Cardiac fibroblast (primary cell): Measurements from ENCODE around the gene DAB2IP.

Source experiments
- DNase-seq, 2 donors: peaks; one replicate each; pipeline versions ENCODE4 v3.0.0 to v3.0.0-alpha.2; 2010; ENCODE audit warnings: low read depth in 2 of 2
- H3K4me3 ChIP-seq, 2 donors: replicated peaks in 1 of 2; 1 replicate in 1 of 2; 2 replicates in 1 of 2; pipeline ENCODE4 v1.5.1; 2011; ENCODE audit warnings: low read depth in 2 of 2, low read length in 2 of 2, mild to moderate bottlenecking in 2 of 2, moderate library complexity in 1 of 2
- TF ChIP-seq, protein P1 (sequence below): IDR thresholded peaks from one replicate; pipeline ENCODE4 v1.5.1; 2011; ENCODE audit warnings: low read depth, mild to moderate bottlenecking, low read length, inconsistent platforms

The DAB2IP gene

DNA sequence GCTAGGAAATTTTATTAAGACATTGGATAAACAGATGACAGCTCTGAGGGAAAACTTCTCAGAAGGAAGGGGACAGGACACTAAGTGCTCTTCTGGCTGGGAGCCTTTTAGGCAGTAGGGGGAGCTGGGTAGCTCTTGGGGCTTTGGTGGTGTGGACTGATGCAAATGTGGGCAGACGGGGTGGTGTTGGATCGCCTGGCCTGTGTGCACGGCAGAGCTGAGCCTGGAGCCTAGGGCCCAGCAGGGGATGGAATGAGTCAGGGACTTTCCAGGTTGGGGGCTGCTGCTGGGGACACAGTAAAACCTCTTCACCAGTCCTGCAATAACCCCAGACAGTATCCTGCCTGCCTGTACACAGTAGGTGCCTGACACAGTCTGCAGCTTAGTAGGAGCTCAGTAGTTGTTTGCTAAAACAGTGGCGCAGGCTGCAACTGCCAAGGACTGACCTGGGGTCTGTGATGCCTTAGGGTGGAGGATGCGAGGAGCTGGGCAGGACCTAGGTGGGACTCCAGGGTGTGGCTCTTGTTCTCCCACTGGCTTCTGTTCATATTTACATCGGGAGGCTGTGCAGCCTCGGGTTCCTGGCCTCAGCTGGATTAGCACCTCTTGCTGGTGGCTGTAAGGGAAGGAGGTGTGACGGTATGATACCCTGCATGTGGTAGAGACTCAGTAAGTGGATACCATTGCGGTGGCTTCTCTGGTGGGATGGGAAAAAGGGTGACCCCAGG lies 83.8 kb downstream of the DAB2IP start:
- no peak overlapping the region for H3K4me3 ChIP-seq
- TF ChIP-seq, protein P1, sequence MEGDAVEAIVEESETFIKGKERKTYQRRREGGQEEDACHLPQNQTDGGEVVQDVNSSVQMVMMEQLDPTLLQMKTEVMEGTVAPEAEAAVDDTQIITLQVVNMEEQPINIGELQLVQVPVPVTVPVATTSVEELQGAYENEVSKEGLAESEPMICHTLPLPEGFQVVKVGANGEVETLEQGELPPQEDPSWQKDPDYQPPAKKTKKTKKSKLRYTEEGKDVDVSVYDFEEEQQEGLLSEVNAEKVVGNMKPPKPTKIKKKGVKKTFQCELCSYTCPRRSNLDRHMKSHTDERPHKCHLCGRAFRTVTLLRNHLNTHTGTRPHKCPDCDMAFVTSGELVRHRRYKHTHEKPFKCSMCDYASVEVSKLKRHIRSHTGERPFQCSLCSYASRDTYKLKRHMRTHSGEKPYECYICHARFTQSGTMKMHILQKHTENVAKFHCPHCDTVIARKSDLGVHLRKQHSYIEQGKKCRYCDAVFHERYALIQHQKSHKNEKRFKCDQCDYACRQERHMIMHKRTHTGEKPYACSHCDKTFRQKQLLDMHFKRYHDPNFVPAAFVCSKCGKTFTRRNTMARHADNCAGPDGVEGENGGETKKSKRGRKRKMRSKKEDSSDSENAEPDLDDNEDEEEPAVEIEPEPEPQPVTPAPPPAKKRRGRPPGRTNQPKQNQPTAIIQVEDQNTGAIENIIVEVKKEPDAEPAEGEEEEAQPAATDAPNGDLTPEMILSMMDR, result peak; percentile 81
- peak; percentile 63 to 69 for DNase-seq

DNA sequence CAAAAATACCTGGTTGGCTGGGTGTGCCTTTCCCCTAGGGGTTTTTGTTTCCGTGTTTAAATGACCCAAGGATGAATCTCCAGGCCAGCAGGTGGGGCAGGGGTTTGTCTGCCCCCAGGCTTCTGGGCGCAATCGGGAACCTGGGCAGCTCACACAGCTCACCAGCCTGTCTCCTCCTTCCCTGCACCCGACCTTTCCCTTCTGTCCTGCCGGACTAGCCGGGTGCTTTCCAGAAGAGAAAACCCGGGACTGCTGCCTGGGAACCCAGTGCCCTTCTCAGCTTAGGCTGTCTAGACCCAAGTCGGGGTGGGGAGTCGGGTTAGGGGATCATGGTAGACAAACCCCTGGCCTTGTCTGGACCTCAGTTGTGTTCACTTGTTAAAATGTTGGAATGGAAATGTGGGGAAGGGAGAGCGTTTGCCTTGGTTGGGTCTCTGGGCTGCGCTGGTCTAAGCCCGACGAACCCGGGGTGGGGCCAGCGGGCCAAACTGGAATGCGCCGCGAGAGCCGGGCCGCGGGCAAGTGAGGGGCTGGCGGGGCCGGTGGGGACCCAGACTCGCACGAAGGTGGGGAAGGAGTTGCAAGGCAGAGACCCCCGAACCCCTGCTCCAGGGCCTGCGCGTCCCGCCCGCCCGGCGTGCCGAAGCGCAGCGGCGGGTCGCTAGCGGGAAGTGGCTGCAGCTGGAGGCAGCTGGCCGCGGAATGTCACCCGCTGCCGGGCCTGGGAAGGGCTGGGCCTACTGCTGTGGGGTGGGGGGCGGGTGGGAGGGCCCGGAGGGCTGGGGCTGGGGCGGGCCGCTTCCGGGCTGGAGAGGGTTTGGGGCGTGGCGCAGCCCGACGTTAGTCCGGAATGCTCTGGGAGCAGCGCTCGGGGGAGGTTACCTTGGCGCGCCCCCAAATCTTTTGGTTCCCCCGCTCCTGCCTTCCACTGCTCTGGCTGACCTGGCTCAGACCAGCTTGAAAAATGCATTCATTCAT lies 84.6 kb downstream of the DAB2IP start:
- H3K4me3 ChIP-seq, result peak overlapping the region; percentile 11 to 37
- TF ChIP-seq, protein P1, result no peak
- DNase-seq, result peak in 1 of 2 donors; percentile 62

DNA sequence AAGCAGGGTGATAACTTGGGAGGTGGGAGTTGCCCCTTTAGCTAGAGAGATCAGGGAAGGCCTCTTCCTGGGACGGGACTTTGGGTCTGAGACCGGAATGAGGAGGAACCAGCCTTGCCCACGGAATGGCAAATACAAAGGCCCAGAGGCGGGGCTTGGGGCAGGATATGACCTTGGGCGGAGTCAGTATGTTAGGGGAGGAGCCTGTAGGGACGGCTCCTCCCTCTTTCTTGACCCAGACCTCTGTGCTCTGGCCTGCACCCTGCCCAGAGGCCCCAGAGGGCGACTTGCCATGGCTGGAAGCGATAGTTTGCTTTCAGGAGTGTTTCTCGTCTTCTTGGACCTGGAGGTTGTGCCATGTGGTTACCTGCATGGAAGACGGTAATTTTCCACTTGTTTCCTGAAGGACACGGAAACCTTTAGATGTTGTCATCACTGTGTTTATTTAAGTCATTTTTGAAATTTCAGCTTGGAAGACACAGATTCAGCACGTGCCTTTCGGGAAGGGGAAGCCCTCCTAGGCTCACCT lies 85.6 kb downstream of the DAB2IP start:
- TF ChIP-seq, protein P1, result no peak
- H3K4me3 ChIP-seq, result no peak overlapping the region
- no peak for DNase-seq

DNA sequence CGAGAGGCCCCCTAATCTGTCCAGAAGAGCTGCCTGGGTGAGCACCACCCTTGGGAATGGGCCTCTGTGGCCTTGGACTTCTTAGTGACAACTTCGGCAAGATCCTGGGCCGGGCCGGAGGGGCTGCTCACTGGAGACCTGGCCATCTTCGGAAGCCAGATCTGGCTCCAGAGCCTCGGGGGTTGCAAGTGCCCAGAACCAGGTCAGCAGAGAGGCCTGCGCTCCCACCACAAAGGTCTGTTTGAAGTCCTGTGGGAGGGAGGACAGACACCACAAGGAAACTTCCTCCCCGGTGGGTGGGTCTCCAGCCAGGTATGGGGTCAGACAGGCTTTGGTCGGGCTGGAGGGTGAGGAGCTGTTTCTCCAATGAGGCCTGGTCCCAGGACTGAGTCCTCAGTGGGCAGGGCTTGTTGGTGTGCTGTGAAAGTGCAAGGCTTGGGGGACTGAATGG lies 86.1 kb downstream of the DAB2IP start:
- no peak for DNase-seq
- H3K4me3 ChIP-seq, result no peak overlapping the region
- TF ChIP-seq, protein P1, result no peak

DNA sequence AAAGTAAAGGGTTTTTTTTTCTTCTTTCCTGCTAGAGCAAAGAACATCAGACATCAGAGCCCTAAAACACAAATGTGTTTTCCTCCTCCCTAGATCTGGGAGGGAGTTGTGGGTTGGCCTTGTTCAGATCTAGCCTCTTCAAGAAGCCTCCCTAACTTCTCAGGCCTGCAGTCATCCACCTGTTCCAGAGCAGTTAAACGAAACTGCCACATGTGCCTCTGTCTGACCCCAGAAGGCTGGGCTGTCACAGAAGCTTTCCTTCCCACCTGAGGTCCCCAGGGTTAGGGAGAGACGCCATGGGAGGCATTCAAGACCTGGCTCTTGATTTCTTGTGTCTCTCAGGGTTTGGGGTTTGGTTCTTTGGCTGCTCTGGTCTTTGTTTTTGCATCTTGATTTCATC lies 87.0 kb downstream of the DAB2IP start:
- DNase-seq, result no peak
- TF ChIP-seq, protein P1, result no peak

DNA sequence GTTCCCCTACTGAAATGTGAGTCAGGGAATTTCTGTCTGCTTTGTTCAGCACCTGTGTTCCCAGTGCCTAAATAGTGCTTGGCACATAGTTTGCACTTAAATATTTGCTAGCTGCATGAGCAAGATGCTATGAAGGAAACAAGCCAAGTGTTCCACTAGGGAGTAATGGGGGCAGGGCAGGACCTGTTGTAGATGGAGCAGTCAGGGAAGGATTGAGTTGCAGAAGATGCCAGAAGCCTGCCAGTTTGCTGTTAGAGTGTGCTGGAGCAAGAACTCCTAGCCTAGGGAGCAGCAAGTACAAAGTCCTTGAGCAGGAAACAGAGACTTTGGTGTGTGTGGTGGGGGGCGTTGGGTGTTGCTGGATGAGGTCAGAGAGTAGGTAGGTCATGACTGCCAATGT lies 87.5 kb downstream of the DAB2IP start:
- no peak overlapping the region for H3K4me3 ChIP-seq
- peak; percentile 44 to 51 for DNase-seq
- TF ChIP-seq, protein P1, result no peak

More for the DNA sequence above, 87.0 kb downstream of the DAB2IP start:
- H3K4me3 ChIP-seq, result no peak overlapping the region
